HUES6 (cell line): ENCODE data around the gene IL17RA.
A peak's percentile ranks its signal among the peaks of the same experiment; 100 is the strongest.
"Not testable (repeated sequence)": the region's sequence is repeated elsewhere in the genome, so short reads cannot be mapped to it uniquely, and the experiment has no call there.

Experiments
- H3K27ac ChIP-seq: 2 replicates; pipeline ENCODE4 v1.7.0; 2013; ENCODE audit warnings: low read depth, mild to moderate bottlenecking, low read length, inconsistent platforms
- H3K27me3 ChIP-seq: 2 replicates; pipeline ENCODE4 v1.6.1; 2013; ENCODE audit warnings: low read length; ENCODE audit not compliant: control insufficient read depth, insufficient read depth
- H3K36me3 ChIP-seq: 2 replicates; pipeline ENCODE4 v1.6.1; 2013; ENCODE audit warnings: low read length; ENCODE audit not compliant: control insufficient read depth, insufficient read depth
- H3K4me1 ChIP-seq: 2 replicates; pipeline ENCODE4 v1.6.1; 2013; ENCODE audit warnings: low read length; ENCODE audit not compliant: control insufficient read depth, insufficient read depth
- H3K4me3 ChIP-seq: 2 replicates; pipeline ENCODE4 v1.5.1; 2013; ENCODE audit warnings: low read depth, low read length
- H3K9ac ChIP-seq: one replicate; pipeline ENCODE4 v1.6.1; 2013; ENCODE audit warnings: mild to moderate bottlenecking, low read length
- H3K9me3 ChIP-seq: 2 replicates; pipeline ENCODE4 v1.6.1; 2013; ENCODE audit warnings: low read depth, low read length; ENCODE audit not compliant: control insufficient read depth, insufficient read depth

IL17RA gene, protein sequence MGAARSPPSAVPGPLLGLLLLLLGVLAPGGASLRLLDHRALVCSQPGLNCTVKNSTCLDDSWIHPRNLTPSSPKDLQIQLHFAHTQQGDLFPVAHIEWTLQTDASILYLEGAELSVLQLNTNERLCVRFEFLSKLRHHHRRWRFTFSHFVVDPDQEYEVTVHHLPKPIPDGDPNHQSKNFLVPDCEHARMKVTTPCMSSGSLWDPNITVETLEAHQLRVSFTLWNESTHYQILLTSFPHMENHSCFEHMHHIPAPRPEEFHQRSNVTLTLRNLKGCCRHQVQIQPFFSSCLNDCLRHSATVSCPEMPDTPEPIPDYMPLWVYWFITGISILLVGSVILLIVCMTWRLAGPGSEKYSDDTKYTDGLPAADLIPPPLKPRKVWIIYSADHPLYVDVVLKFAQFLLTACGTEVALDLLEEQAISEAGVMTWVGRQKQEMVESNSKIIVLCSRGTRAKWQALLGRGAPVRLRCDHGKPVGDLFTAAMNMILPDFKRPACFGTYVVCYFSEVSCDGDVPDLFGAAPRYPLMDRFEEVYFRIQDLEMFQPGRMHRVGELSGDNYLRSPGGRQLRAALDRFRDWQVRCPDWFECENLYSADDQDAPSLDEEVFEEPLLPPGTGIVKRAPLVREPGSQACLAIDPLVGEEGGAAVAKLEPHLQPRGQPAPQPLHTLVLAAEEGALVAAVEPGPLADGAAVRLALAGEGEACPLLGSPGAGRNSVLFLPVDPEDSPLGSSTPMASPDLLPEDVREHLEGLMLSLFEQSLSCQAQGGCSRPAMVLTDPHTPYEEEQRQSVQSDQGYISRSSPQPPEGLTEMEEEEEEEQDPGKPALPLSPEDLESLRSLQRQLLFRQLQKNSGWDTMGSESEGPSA

DNA sequence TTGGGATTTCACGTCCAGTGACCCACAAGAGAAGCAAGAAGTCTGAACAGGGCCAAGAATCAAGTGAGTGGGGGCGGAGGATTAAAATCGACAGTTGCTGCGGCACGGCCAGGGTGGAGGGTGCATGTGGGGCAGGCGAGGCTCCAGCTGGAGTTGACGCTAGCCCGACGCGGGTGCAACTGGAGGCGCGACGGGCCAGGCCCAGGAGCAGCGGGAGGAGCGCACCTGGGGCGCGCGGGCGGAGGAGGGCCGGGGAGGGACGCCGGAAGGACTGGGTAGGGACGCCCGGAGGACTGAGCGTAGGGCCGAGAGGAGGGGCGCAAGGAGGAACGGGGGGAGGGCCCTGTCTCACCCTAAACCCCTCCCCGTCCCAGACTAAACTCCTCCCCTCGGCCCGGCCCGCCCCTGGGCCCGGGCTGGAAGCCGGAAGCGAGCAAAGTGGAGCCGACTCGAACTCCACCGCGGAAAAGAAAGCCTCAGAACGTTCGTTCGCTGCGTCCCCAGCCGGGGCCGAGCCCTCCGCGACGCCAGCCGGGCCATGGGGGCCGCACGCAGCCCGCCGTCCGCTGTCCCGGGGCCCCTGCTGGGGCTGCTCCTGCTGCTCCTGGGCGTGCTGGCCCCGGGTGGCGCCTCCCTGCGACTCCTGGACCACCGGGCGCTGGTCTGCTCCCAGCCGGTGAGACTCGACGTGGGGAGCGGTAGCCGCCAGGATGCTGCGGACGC, at the start of gene IL17RA:
Gene IL17RA, plus strand, starts transcription at position 447 of the 723 bp plus-strand sequence. Its CDS starts 92 bp downstream, at position 539.
- no peak within 1 kb of the TSS for H3K27ac ChIP-seq
- peak within 1 kb of the TSS; percentile 84 for H3K4me3 ChIP-seq
- peak within 1 kb of the TSS; percentile 71 for H3K9ac ChIP-seq
- H3K4me1 ChIP-seq = 0 out of 2 replicates have a peak, but pooled peaks cover 2% of the 10 kb centered on the region
- H3K27me3 ChIP-seq = peaks cover 25% of the 10 kb centered on the region
- H3K9me3 ChIP-seq = no peaks in the 10 kb centered on the region
- H3K36me3 ChIP-seq = no peaks in the 10 kb centered on the region

DNA sequence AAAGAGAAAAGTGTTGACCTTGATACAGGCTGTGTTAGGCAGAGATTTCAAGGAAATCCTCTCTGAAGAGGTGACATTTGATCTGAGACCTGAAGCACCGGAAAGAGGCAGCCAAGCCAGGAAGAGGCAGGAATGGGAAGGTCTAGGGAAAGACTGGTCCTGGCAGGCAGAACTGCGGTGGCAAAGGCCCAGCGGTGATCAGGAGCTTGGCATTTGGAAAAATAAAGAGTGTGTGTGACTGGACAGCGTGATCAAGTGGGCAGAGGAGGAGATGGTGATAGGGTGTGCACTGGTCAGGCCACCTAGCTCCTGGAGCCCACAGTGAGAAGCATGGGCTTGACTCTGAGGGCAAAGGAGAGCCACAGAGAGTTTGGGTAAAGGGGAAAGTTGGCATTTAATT, 49.6 kb upstream of the IL17RA start:
- peaks cover 3% of the 10 kb centered on the region; the same call in 1 of the 2 replicates for H3K27me3 ChIP-seq
- H3K36me3 ChIP-seq = no peaks in the 10 kb centered on the region
- no peaks in the 10 kb centered on the region for H3K4me1 ChIP-seq
- no peak overlapping the region for H3K9ac ChIP-seq
- no peak overlapping the region for H3K27ac ChIP-seq
- H3K4me3 ChIP-seq = no peak overlapping the region
- H3K9me3 ChIP-seq = peaks cover 5% of the 10 kb centered on the region; the same call in 1 of the 2 replicates

DNA sequence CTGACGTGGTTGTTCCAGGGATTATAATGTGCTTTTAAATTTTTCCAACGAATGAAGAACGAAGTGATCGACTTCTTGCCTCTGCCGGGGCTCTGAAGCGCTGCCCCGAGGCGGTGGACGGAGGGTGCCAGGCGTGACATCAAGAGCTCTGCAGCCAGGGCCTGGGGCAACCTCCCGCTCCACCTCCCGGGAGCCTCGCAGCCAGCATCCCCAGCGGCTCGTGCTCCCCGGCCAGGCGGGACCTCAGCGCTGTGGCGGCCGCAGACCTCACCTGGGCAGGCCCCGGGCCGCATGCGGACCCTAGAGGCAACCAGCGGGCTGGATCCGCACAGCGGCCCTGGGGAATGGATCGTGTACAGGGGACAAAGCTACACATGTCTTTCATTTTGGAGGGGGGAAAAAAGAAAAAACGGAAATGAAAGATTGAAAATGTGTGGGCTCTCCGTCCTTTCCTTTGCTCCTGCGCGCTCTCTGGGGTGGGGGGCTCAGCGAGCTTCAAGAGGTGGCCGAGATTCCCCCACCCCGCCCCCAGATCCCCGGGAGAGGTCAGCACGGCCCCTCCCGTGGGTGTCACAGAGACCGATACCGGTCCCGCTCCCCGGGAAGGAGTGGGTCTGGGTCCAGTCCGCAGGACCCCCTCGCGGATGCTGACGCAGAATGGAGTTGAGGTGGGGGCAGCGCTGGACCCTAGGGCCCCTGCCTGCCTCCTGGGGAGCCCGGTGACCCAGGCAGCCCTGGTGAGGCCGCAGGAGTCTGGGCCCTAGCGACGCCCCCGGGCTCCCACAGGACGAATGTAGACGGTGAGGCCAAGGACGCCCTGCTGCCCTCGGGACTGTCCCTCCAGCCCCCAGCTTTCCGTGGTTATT, 48.6 kb upstream of the IL17RA start:
- not testable (repeated sequence) for H3K27ac ChIP-seq, H3K4me1 ChIP-seq, H3K4me3 ChIP-seq, H3K9me3 ChIP-seq, H3K27me3 ChIP-seq, H3K36me3 ChIP-seq, H3K9ac ChIP-seq

DNA sequence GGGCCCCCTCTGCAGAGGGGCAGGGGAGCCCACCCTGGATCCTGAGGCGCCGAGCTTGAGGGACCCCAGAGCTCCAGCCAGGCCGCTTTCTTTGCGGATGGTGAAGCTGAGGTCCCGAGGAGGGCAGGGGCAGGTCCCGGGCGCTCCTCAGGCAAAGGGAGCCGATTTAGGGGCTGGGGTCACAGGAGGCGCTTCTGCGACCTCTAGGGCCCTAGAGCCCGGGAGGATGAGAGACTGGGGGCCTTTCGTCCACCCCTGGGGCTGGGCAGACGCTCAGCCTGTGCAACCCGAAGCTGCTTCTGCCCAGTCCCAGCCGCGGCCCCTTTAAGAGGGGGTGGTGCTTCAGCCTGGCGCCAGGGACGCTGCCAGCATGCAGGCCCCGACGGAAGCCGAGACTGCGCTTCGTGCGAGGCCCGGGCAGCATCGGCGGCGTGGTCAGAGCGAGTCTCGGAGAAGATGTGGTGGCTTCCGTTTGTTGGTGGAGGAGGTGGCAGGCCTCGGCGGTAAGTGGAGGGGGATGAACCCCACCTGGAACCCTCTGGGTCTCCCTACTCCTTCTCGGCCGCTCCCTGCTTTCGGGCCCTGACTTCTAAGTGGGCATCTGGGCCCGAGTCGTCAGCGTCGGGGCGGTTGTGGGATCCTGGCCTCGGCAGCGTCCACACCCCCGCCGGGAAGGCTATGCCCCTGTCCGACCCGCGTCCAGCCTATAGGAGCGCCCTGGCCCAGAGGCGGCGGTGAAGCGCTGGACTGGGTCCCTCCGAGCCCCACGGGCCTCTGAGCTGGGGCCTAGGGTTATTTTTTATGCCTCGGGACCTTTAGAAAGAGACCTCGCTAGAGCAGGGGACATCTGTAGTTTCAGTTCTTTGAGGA, 47.7 kb upstream of the IL17RA start:
- not testable (repeated sequence) for H3K27ac ChIP-seq, H3K9ac ChIP-seq, H3K4me3 ChIP-seq, H3K4me1 ChIP-seq, H3K36me3 ChIP-seq, H3K27me3 ChIP-seq, H3K9me3 ChIP-seq

DNA sequence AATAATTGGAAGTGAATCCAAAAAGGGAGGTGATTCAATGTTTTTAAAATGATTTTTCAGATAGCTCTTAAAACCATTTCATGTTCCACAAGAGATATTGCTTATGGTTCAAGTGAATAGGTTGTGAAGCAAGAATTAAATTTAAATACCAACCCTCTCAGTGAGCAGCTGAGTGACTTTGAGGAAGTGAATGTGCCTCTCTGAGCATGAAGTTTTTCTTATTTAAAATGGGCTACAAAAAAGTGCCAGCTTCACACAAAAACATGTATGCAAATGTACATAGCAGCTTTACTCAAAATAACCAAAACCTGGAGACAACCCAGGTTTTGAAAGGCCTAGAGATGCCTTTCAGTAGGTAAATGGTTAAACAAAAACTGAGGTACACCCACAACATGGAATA, 41.3 kb upstream of the IL17RA start:
- H3K9me3 ChIP-seq = no peaks in the 10 kb centered on the region
- H3K4me1 ChIP-seq = no peaks in the 10 kb centered on the region
- H3K9ac ChIP-seq = no peak overlapping the region
- H3K27me3 ChIP-seq = peaks cover 2% of the 10 kb centered on the region; the same call in 1 of the 2 replicates
- no peak overlapping the region for H3K4me3 ChIP-seq
- H3K27ac ChIP-seq = no peak overlapping the region
- no peaks in the 10 kb centered on the region for H3K36me3 ChIP-seq

DNA sequence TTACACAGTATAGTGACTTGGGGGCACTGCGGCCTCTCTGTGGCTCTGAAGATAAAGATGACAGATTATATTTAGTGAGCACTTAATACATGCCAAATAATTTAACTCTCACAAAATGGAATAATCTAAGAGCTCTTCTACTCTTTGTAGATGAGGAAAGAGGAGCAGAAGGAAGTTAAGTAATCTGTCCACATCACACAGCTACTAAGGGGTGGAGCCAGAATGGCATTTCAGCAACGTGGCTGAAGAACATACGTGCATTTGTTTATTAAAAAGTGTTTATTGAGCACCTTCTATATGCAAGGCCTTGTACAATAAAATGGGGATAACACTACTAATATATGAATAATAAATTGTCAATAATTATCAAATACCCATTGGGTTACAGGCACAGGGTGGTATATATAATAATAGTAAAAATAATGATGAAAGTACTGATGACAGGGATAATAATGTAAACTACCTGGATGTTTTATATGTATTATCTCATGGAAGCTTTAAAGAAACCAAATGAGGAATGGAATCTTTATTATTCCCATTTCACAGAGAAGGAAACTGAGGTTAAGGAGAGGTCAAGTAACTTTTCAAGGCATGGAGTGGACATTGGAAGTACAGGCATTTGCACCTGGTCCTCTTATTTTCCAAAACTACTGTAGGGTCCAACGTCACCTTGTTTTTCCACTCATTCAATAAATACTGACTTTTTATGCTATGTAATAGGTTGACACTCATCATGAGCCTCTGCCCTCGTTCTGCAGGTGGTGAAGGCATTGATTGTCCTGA, 38.0 kb upstream of the IL17RA start:
- Histone ChIP-seq H3K27me3 (peaks cover 2% of the 10 kb centered on the region; the same call in 1 of the 2 replicates), H3K4me1 (no peaks in the 10 kb centered on the region), H3K27ac (no peak overlapping the region), H3K4me3 (no peak overlapping the region), H3K36me3 (no peaks in the 10 kb centered on the region), H3K9me3 (no peaks in the 10 kb centered on the region), H3K9ac (no peak overlapping the region)

DNA sequence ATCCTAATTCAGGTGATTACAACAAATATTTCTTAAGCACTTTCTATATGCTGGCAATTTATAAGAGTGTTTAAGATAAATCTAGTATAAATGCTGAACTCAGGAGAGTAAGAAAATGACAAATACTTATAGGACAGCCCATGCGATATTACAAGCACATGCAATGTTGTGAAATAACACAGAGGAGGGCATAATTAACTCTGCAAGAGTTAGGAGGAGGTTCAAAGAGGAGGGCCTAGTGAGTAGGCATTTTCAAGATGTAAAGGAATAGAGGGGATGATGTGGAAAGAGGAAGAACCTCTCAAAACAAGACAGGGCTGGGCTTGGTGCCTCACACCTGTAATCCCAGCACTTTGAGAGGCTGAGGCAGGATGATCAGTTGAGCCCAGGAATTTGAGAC, 37.1 kb upstream of the IL17RA start:
- H3K4me1 ChIP-seq = no peaks in the 10 kb centered on the region
- H3K36me3 ChIP-seq = no peaks in the 10 kb centered on the region
- no peaks in the 10 kb centered on the region for H3K9me3 ChIP-seq
- H3K27me3 ChIP-seq = peaks cover 2% of the 10 kb centered on the region; the same call in 1 of the 2 replicates
- no peak overlapping the region for H3K27ac ChIP-seq
- no peak overlapping the region for H3K4me3 ChIP-seq
- H3K9ac ChIP-seq = no peak overlapping the region

DNA sequence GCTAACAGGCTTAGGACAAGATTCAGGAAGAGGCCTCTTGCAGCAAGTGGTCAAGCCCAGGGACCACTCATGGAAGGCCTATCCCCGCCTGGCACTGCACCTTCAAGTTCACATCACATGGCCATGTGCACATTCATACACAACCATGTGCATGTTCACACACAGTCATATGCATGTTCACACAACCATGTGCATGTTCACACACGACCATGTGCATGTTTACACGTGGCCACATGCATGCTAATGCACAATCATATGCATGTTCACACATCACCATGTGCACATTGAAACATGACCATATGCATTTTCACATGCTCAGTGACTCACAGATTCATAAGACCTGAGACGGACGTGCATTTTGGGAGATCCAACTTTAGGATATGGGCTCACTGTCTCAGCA, 28.7 kb upstream of the IL17RA start:
- Histone ChIP-seq H3K9me3 (no peaks in the 10 kb centered on the region), H3K9ac (no peak overlapping the region), H3K27ac (no peak overlapping the region), H3K36me3 (no peaks in the 10 kb centered on the region), H3K4me3 (no peak overlapping the region), H3K27me3 (no peaks in the 10 kb centered on the region), H3K4me1 (no peaks in the 10 kb centered on the region)

DNA sequence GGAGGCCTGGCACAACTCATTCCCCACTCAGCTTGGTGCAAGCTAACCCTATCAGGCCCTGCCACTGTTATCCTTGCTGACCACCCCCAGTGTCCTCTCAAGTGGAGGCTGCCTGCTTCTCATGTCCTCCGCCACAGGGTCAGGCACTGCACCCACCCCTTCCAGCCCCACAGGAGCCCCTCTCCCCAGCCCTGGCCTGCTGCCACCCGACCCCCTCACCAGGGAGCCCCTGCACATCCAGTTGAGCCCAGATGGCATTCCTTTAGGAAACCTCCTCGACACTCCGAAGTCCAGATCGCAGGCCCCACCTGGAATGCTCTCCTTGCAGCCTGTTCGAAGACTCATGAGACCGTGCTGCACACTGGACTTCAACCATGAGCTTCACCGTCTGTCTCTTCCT, 28.0 kb upstream of the IL17RA start:
- H3K4me3 ChIP-seq = no peak overlapping the region
- H3K9ac ChIP-seq = no peak overlapping the region
- H3K4me1 ChIP-seq = no peaks in the 10 kb centered on the region
- H3K36me3 ChIP-seq = no peaks in the 10 kb centered on the region
- 0 out of 2 replicates have a peak, but pooled peaks cover 4% of the 10 kb centered on the region for H3K27me3 ChIP-seq
- no peaks in the 10 kb centered on the region for H3K9me3 ChIP-seq
- H3K27ac ChIP-seq = no peak overlapping the region
